K562 (cell line): ENCODE measurements around the gene FUBP3.

Experiments used
- AFF4 ChIP-seq: sonication (generic); formaldehyde crosslinking; IDR thresholded peaks from 2 replicates; pipeline ENCODE4 v1.8.0; 2023; ENCODE audit warnings: mild to moderate bottlenecking, missing genetic modification reagents
- ARHGAP35 ChIP-seq: fragments of 450-650 bp; IDR thresholded peaks from 2 replicates; pipeline ENCODE4 v1.6.1; 2018; ENCODE audit not compliant: partially characterized antibody
- CTCF ChIP-seq, 3 experiments: IDR thresholded peaks in 2 of 3; conservative IDR thresholded peaks in 1 of 3; 2 replicates each; pipeline ENCODE4 v1.5.1; 2011 to 2012; ENCODE audit warnings: low read length in 3 of 3, mild to moderate bottlenecking in 3 of 3, control low read depth in 2 of 3, improper control_type of control experiment in 1 of 3, inconsistent platforms in 1 of 3, low read depth in 1 of 3, mixed read lengths in 1 of 3, moderate library complexity in 1 of 3; ENCODE audit not compliant: insufficient read depth in 2 of 3
- ETV6 ChIP-seq, 3 experiments: fragments of 150-350 bp in 1 of 3; sonication (generic) in 1 of 3; formaldehyde crosslinking in 1 of 3; IDR thresholded peaks; 2 replicates each; pipeline versions ENCODE4 v1.6.1 to v1.8.0; 2014 to 2022; ENCODE audit warnings: borderline replicate concordance in 2 of 3, low read depth in 2 of 3, antibody characterized with exemption in 1 of 3, low read length in 1 of 3, mild to moderate bottlenecking in 1 of 3, missing genetic modification reagents in 1 of 3
- GABPB2 ChIP-seq: fragments of 250-450 bp; sonication (Bioruptor Pico); conservative IDR thresholded peaks from 2 replicates; pipeline ENCODE4 v1.5.1; 2021; ENCODE audit warnings: mild to moderate bottlenecking
- MAX ChIP-seq: sonication (generic); formaldehyde crosslinking; IDR thresholded peaks from 2 replicates; pipeline ENCODE4 v1.9.0; 2022; ENCODE audit warnings: mild to moderate bottlenecking, missing genetic modification reagents
- POLR2A ChIP-seq: fragments of 450-650 bp; conservative IDR thresholded peaks from 2 replicates; pipeline ENCODE4 v1.6.1; 2016
- SIN3A ChIP-seq, 2 experiments: fragments of 150-350 bp in 1 of 2; IDR thresholded peaks; 2 replicates each; pipeline ENCODE4 v1.6.1; 2011 to 2016; ENCODE audit warnings: borderline replicate concordance in 2 of 2, low read depth in 2 of 2, low read length in 2 of 2, mild to moderate bottlenecking in 2 of 2, moderate library complexity in 2 of 2; ENCODE audit not compliant: control insufficient read depth in 1 of 2
- SMARCC2 ChIP-seq: fragments of 450-650 bp; IDR thresholded peaks from 2 replicates; pipeline ENCODE4 v1.6.1; 2017; ENCODE audit warnings: antibody characterized with exemption, moderate library complexity, mild to moderate bottlenecking, low read depth
- SREBF2 ChIP-seq: sonication (generic); formaldehyde crosslinking; IDR thresholded peaks from 2 replicates; pipeline ENCODE4 v1.4.0; 2020; ENCODE audit warnings: mild to moderate bottlenecking, missing genetic modification reagents
- ZBTB17 ChIP-seq: fragments of 450-650 bp; formaldehyde crosslinking; IDR thresholded peaks from 2 replicates; pipeline ENCODE4 v1.4.0; 2020; ENCODE audit warnings: mild to moderate bottlenecking
- ZNF124 ChIP-seq: sonication (generic); formaldehyde crosslinking; IDR thresholded peaks from 2 replicates; pipeline ENCODE4 v1.8.1; 2022; ENCODE audit warnings: missing genetic modification reagents
- ZNF445 ChIP-seq: fragments of 250-450 bp; sonication (Bioruptor Pico); IDR thresholded peaks from 2 replicates; pipeline ENCODE4 v1.4.0; 2020; ENCODE audit warnings: low read depth, mild to moderate bottlenecking, moderate library complexity
- TF ChIP-seq, protein P1 (sequence below): fragments of 450-650 bp; IDR thresholded peaks from 2 replicates; pipeline ENCODE4 v1.6.1; 2017; ENCODE audit warnings: mild to moderate bottlenecking, moderate library complexity

- TF ChIP-seq SREBF2 (CRISPR knock-in tag) (no peak), SIN3A (IDR thresholded peaks at IDR 0.05; ENCODE audit: borderline replicate concordance in 2 of 2, control insufficient read depth in 1 of 2, low read depth in 2 of 2, low read length in 2 of 2) (no peak), CTCF (IDR thresholded peaks at IDR 0.05 in 2 of 3, conservative IDR thresholded peaks at IDR 0.05 in 1 of 3; ENCODE audit: insufficient read depth in 2 of 3, low read depth in 1 of 3, low read length in 3 of 3) (no peak), POLR2A (no peak), ZBTB17 (no peak), AFF4 (CRISPR knock-in tag) (no peak), ETV6 (IDR thresholded peaks at IDR 0.05; ENCODE audit: borderline replicate concordance in 1 of 2, low read depth in 2 of 2, low read length in 1 of 2) (no peak), ETV6 (CRISPR knock-in tag; IDR thresholded peaks at IDR 0.05; ENCODE audit: borderline replicate concordance) (no peak), GABPB2 (CRISPR knock-in tag) (no peak), MAX (no peak), ZNF445 (no peak), SMARCC2 (no peak), ARHGAP35 (no peak), ZNF124 (CRISPR knock-in tag) (no peak)
- TF ChIP-seq, protein P1, sequence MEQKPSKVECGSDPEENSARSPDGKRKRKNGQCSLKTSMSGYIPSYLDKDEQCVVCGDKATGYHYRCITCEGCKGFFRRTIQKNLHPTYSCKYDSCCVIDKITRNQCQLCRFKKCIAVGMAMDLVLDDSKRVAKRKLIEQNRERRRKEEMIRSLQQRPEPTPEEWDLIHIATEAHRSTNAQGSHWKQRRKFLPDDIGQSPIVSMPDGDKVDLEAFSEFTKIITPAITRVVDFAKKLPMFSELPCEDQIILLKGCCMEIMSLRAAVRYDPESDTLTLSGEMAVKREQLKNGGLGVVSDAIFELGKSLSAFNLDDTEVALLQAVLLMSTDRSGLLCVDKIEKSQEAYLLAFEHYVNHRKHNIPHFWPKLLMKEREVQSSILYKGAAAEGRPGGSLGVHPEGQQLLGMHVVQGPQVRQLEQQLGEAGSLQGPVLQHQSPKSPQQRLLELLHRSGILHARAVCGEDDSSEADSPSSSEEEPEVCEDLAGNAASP = no peak
These were observed 48.8 kb downstream of the FUBP3 start for GRCh38 chr9:130627896-130628792.
